Lower leg skin (tissue), 3 donors: ENCODE data around the gene SNRK.

Source experiments
- POLR2A ChIP-seq, 2 donors: fragments of 450-650 bp; IDR thresholded peaks; one replicate each; pipeline ENCODE4 v1.6.1; 2016 to 2017; ENCODE audit warnings: antibody characterized with exemption in 2 of 2, mild to moderate bottlenecking in 1 of 2, moderate library complexity in 1 of 2
- TF ChIP-seq, protein P1 (sequence below), 3 donors: fragments of 450-650 bp; IDR thresholded peaks; one replicate each; pipeline ENCODE4 v1.5.1; 2016; ENCODE audit warnings: antibody characterized with exemption in 3 of 3, mild to moderate bottlenecking in 3 of 3, moderate library complexity in 2 of 3

DNA sequence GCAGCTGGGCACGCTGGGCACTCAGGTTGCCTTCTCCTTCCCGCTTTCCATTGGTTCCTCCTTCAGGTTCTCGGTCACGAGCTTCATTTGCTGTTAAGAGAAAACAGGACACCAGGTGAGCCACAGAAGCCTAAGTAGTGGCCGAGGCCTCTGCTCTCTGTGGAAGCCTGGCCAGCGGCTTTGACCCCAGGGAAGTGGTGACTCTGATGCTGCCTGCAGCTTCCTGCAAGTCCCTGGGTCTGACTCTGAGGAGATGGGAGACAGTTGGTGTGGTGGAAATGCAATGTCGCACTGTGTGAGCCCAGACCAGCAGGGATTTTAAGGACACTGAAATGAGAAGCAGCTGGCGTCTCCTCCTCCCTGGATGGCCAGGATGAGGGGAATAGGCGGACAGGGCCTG, 80.5 kb downstream of the SNRK start:
- TF ChIP-seq, protein P1, sequence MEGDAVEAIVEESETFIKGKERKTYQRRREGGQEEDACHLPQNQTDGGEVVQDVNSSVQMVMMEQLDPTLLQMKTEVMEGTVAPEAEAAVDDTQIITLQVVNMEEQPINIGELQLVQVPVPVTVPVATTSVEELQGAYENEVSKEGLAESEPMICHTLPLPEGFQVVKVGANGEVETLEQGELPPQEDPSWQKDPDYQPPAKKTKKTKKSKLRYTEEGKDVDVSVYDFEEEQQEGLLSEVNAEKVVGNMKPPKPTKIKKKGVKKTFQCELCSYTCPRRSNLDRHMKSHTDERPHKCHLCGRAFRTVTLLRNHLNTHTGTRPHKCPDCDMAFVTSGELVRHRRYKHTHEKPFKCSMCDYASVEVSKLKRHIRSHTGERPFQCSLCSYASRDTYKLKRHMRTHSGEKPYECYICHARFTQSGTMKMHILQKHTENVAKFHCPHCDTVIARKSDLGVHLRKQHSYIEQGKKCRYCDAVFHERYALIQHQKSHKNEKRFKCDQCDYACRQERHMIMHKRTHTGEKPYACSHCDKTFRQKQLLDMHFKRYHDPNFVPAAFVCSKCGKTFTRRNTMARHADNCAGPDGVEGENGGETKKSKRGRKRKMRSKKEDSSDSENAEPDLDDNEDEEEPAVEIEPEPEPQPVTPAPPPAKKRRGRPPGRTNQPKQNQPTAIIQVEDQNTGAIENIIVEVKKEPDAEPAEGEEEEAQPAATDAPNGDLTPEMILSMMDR (IDR thresholded peaks at IDR 0.05) = no peak
- TF ChIP-seq POLR2A (IDR thresholded peaks at IDR 0.05) = no peak
